Measurements from ENCODE around the gene UBE2D2.

UBE2D2 gene

GRCh38 chr5:139676951-139677735 lies 116.0 kb downstream of the UBE2D2 start:
- Histone ChIP-seq H3K9me3 (no peaks in the 10 kb centered on the region), H3K36me3 (replicated peaks) (no peaks in the 10 kb centered on the region), H3K4me1 (no peaks in the 10 kb centered on the region), H3K27me3 (ENCODE audit: low read depth) (no peaks in the 10 kb centered on the region), H3K4me3 (no peak overlapping the region)
- in situ Hi-C loops (cut with MboI; ENCODE audit: low sequenced_read_pairs) = no loop called here
- DNase-seq (ENCODE audit: low spot score in 2 of 2) = no peak
